Fibroblast of lung (primary cell): ENCODE data around the gene ACP6.

Experiments used
- EZH2 ChIP-seq: IDR thresholded peaks from 2 replicates; pipeline ENCODE4 v1.5.1; 2012; ENCODE audit warnings: low read length, control low read depth, mild to moderate bottlenecking; ENCODE audit errors: missing control alignments
- TF ChIP-seq, protein P1 (sequence below), 2 donors: IDR thresholded peaks in 1 of 2; conservative IDR thresholded peaks in 1 of 2; 1 replicate in 1 of 2; 2 replicates in 1 of 2; pipeline ENCODE4 v1.5.1; 2011 to 2012; ENCODE audit warnings: low read length in 2 of 2, control low read depth in 1 of 2, inconsistent platforms in 1 of 2, low read depth in 1 of 2, mild to moderate bottlenecking in 1 of 2

DNA sequence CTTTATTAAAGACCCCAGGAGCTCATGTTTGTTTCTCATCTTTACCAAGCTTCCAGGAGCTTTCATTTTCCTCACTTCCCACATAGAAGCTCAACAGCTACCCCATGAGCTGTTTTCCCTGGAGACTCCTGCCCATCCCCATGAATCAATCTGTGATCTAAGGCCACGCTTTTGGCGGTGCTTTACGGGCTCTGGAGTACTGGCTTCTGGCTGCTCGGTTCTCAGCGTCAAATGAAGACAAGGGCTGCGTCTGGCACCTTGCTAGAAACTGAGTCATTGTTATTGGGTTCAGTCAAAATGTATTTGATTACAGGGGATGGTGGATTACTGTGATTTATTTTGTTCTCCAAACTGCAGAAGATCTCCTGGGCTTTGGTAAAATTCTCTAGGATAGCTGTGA lies 39.9 kb downstream of the ACP6 start:
- TF ChIP-seq, protein P1, sequence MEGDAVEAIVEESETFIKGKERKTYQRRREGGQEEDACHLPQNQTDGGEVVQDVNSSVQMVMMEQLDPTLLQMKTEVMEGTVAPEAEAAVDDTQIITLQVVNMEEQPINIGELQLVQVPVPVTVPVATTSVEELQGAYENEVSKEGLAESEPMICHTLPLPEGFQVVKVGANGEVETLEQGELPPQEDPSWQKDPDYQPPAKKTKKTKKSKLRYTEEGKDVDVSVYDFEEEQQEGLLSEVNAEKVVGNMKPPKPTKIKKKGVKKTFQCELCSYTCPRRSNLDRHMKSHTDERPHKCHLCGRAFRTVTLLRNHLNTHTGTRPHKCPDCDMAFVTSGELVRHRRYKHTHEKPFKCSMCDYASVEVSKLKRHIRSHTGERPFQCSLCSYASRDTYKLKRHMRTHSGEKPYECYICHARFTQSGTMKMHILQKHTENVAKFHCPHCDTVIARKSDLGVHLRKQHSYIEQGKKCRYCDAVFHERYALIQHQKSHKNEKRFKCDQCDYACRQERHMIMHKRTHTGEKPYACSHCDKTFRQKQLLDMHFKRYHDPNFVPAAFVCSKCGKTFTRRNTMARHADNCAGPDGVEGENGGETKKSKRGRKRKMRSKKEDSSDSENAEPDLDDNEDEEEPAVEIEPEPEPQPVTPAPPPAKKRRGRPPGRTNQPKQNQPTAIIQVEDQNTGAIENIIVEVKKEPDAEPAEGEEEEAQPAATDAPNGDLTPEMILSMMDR (conservative IDR thresholded peaks at IDR 0.05 in 1 of 2, IDR thresholded peaks at IDR 0.05 in 1 of 2; ENCODE audit: low read depth in 1 of 2, low read length in 2 of 2) = no peak
- TF ChIP-seq EZH2 = no peak
